IPS-11a (cell line): ENCODE measurements around the gene SEC23IP.
A peak's percentile ranks its signal among the peaks of the same experiment; 100 is the strongest.
"Not testable (repeated sequence)": the region's sequence is repeated elsewhere in the genome, so short reads cannot be mapped to it uniquely, and the experiment has no call there.

ENCODE experiments used
- H3K4me3 ChIP-seq: one replicate; pipeline ENCODE4 v1.5.1; 2013; ENCODE audit warnings: low read depth, low read length, control low read depth

Gene SEC23IP

GRCh38 chr10:119892188-119893065 is at the start of gene SEC23IP:
TSS of gene SEC23IP (plus strand) at chr10:119892730. CDS start at chr10:119892783, 53 bp downstream.
- H3K4me3 ChIP-seq, result peak within 1 kb of the TSS; percentile 84

- H3K4me3 ChIP-seq, result no peak overlapping the region
These were observed 46.9 kb upstream of the SEC23IP start for GRCh38 chr10:119845656-119846055.

DNA sequence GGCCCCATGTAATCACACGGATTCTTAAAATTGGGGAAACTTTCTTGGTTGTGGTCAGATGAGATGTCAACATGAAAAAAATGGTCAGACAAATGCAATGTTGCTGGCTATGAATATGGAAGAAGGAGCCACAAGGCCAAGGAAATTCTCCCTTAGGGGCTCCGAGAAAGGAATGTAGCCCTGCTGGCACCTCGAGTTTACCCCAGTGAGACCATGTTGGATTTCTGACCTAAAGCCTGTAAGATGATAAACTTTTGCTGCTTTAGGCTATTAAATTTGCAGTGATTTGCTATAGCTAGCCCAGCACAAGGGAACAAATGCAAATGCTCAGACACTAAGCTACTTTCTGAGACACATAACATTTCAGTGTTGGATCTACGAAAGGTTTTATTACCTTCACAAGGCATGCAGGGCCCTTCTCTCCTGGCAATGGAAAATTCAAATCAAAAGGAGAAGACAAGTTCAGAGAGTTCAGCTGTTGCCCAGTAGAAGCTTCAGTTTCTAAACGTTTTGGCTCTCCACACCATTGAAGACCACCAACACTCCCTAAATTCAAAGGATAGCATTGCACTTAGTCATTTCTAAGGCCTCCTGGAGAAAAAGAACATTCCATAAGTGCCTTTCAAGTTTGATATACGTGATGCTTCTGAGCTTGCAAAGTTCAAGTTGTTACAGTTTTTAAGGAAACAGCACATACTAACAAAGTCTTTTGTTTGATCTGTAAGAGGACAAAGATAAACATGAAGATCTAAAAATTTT is 43.3 kb upstream of the SEC23IP start:
- H3K4me3 ChIP-seq, result no peak overlapping the region

GRCh38 chr10:119849944-119850343 is 42.6 kb upstream of the SEC23IP start:
- H3K4me3 ChIP-seq, result no peak overlapping the region

- H3K4me3 ChIP-seq, result no peak overlapping the region
These were observed 40.3 kb upstream of the SEC23IP start for GRCh38 chr10:119852277-119852676.

- no peak overlapping the region for H3K4me3 ChIP-seq
These were observed 39.7 kb upstream of the SEC23IP start for GRCh38 chr10:119852822-119853221.

DNA sequence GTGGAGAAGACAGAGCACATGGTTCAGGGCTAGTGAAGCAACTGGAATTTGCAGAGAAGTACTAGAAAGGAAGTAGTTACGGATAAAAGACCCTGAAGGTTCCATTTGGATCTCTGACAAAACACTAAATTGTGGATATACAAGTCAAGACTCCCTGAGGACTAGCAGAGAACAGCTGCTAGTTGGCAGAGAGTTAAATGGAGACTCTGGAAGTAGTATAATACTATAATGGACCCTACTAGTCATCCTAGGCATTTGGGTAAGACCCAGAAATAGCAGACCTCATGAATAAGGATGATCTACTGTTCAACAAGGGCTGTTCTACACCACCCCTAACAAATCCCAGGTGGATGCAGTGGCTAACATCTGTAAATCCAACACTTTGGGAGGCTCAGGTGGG is 39.0 kb upstream of the SEC23IP start:
- H3K4me3 ChIP-seq, result no peak overlapping the region

DNA sequence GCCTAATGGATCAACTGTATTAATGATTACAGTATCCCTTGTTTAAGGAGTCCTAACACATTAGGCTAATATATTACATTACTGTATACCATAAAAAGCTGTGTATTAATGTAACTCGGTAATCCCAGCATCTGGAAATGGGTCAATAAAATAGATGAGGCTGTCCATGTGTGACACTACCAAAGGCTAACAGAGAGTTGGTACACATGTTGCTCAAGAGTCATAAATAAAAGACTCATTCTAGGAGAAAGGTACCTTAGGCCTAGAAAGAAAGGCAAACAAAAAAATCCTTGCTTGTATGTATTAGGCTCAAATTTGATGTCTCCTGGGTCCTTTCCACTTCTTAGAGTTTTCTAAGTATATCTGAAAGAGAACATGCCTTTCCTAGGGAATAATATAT is 34.5 kb upstream of the SEC23IP start:
- no peak overlapping the region for H3K4me3 ChIP-seq

GRCh38 chr10:119859420-119860258 is 32.9 kb upstream of the SEC23IP start:
- no peak overlapping the region for H3K4me3 ChIP-seq

- H3K4me3 ChIP-seq, result no peak overlapping the region
These were observed 31.5 kb upstream of the SEC23IP start for GRCh38 chr10:119860866-119861607.

GRCh38 chr10:119862524-119862923 is 30.0 kb upstream of the SEC23IP start:
- H3K4me3 ChIP-seq, result no peak overlapping the region

DNA sequence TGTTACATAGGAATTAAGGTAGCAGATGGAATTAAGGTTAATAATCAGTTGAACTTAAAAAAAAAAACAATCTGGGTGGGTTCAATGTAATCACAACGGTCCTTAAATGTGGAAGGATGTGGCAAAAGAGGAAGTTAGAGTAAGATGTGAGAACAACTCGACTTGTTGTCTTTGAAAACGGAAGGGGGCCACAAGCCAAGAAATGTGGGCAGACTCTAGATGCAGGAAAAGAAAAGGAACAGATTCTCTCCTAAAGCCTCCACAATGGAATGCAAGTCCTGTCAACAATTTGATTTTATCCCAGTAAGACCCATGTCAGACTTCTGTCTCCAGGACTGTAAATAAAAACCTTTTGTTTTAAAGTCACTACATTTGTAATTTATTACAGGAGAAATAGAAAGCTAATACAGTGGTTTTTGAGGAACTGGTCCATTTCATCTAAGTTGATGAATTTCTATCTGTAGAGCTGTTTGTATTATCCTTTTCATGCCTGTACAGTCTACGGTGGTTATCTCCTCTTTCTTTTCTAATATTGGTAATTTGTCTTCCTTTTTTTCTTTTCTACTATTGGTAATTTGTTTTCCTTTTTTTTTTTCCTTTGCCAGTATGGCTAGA is 28.5 kb upstream of the SEC23IP start:
- H3K4me3 ChIP-seq, result no peak overlapping the region

DNA sequence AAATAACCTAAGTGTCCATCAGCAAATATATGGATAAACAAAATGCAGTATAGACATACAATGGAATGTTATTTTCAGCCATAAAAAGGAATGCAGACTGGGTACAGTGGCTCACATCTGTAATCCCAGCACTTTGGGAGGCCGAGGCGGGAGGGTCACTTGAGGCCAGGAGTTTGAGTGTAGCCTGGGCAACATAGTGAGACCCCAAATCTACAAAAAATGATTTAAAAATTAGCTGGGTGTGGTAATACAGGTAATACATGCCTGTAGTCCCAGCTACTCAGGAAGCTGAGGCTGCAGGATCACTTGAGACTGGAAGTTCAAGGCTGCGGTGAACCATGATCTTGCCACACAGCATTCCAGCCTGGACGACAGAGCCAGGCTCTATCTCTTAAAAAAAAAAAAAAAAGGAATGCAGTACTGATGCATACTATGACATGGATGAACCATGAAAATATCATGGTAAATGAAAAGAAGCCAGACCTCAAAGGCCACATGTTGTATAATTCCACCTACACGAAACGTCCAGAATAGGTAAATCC is 26.8 kb upstream of the SEC23IP start:
- no peak overlapping the region for H3K4me3 ChIP-seq

DNA sequence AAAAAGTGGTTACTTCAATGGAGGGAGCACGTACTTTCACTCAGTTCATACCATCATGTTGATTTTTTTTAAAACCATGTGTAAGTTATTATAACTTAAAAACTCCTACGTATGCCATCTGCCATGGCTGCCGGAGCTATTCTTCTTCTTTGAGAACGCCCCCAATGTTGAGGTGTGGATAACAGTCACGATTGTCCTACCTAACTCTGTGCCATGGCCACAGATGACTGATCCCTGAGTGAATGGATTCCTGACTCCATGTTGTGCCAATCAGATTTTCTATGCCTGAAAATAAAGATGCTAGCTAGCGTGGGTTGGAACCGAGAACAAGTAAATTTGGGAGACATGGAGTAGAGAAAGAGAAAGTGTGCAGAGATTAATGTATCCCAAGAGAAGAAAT is 25.2 kb upstream of the SEC23IP start:
- no peak overlapping the region for H3K4me3 ChIP-seq

- not testable (repeated sequence) for H3K4me3 ChIP-seq
These were observed 23.1 kb upstream of the SEC23IP start for GRCh38 chr10:119869398-119869797.

GRCh38 chr10:119871881-119872609 is 20.5 kb upstream of the SEC23IP start:
- peak overlapping the region; percentile 91 for H3K4me3 ChIP-seq

GRCh38 chr10:119872610-119872859 is 20.0 kb upstream of the SEC23IP start, which contains the start of gene MCMBP:
TSS of gene MCMBP (minus strand) at chr10:119872843. CDS start at chr10:119872584, 259 bp downstream.
- H3K4me3 ChIP-seq, result peak within 1 kb of the TSS; percentile 91

- H3K4me3 ChIP-seq, result peak overlapping the region; percentile 91
These were observed 19.5 kb upstream of the SEC23IP start for GRCh38 chr10:119872860-119873681.
